A673 (cell line): Measurements from ENCODE around the gene HSPA14.

Experiments used
- CTCF ChIP-seq: fragments of 300-800, 200-600 bp; sonication (generic); conservative IDR thresholded peaks from 2 replicates; pipeline ENCODE4 v1.5.1; 2017; ENCODE audit warnings: low read depth, mild to moderate bottlenecking, antibody characterized with exemption, low read length, moderate library complexity, mixed read lengths
- EZH2 ChIP-seq: fragments of 200-600 bp; sonication (generic); IDR thresholded peaks from 2 replicates; pipeline ENCODE4 v1.6.1; 2017; ENCODE audit warnings: borderline replicate concordance, low read depth, mild to moderate bottlenecking, mixed read lengths, antibody characterized with exemption, low read length; ENCODE audit not compliant: poor library complexity, severe bottlenecking

- TF ChIP-seq CTCF: no peak
- TF ChIP-seq EZH2: no peak
Measured at GRCh38 chr10:14884082-14884481, 46.0 kb downstream of the HSPA14 start.
